MM.1S (cell line): ENCODE data around the gene CMTM4.

Experiments used
- DNase-seq: peaks from one replicate; pipeline ENCODE4 v3.0.0-alpha.2; 2015
- H2AFZ ChIP-seq: fragments of 300-600 bp; sonication (generic); 2 replicates; pipeline ENCODE4 v1.6.0; 2016; ENCODE audit warnings: antibody characterized with exemption, low read length
- H3F3A ChIP-seq: fragments of 300-600 bp; sonication (generic); 2 replicates; pipeline ENCODE4 v1.6.1; 2016; ENCODE audit warnings: mild to moderate bottlenecking, antibody characterized with exemption, low read length, moderate library complexity, mixed read lengths; ENCODE audit not compliant: insufficient read depth
- H3K27ac ChIP-seq: fragments of 300-600 bp; sonication (generic); 2 replicates; pipeline ENCODE4 v1.5.1; 2016; ENCODE audit warnings: mild to moderate bottlenecking, low read length
- H3K27me3 ChIP-seq: fragments of 300-600 bp; sonication (generic); replicated peaks from 2 replicates; pipeline ENCODE4 v1.6.0; 2016; ENCODE audit warnings: low read length; ENCODE audit not compliant: insufficient read depth
- H3K36me3 ChIP-seq: fragments of 300-600 bp; sonication (generic); replicated peaks from 2 replicates; pipeline ENCODE4 v1.6.1; 2016; ENCODE audit warnings: mild to moderate bottlenecking, low read length, mixed read lengths; ENCODE audit not compliant: insufficient read depth
- H3K4me1 ChIP-seq: fragments of 300-600 bp; sonication (generic); 2 replicates; pipeline ENCODE4 v1.6.1; 2016; ENCODE audit warnings: low read length, mixed read lengths
- H3K4me2 ChIP-seq: fragments of 300-600 bp; sonication (generic); 2 replicates; pipeline ENCODE4 v1.6.0; 2016; ENCODE audit warnings: low read depth, low read length
- H3K4me3 ChIP-seq: fragments of 300-600 bp; sonication (generic); 2 replicates; pipeline ENCODE4 v1.5.1; 2016; ENCODE audit warnings: low read length, mixed read lengths
- H3K79me2 ChIP-seq: fragments of 300-600 bp; sonication (generic); 2 replicates; pipeline ENCODE4 v1.6.1; 2016; ENCODE audit warnings: mixed run types, low read length, mixed read lengths
- H3K9ac ChIP-seq: fragments of 300-600 bp; sonication (generic); 2 replicates; pipeline ENCODE4 v1.6.1; 2016; ENCODE audit warnings: low read length, mixed read lengths
- H3K9me2 ChIP-seq: fragments of 300-600 bp; sonication (generic); replicated peaks from 2 replicates; pipeline ENCODE4 v1.6.1; 2016; ENCODE audit warnings: mild to moderate bottlenecking, low read length, mixed read lengths; ENCODE audit not compliant: insufficient read depth
- H3K9me3 ChIP-seq: fragments of 300-600 bp; sonication (generic); replicated peaks from 2 replicates; pipeline ENCODE4 v1.6.1; 2016; ENCODE audit warnings: mild to moderate bottlenecking, low read length, mixed read lengths; ENCODE audit not compliant: insufficient read depth
- H4K20me1 ChIP-seq: fragments of 300-600 bp; sonication (generic); 2 replicates; pipeline ENCODE4 v1.6.1; 2016; ENCODE audit warnings: mild to moderate bottlenecking, low read length, moderate library complexity, mixed read lengths; ENCODE audit not compliant: insufficient read depth
- CTCF ChIP-seq: fragments of 300-600 bp; sonication (generic); IDR thresholded peaks from 2 replicates; pipeline ENCODE4 v1.5.1; 2016; ENCODE audit warnings: antibody characterized with exemption, low read length, mixed read lengths
- EZH2 ChIP-seq: fragments of 300-600 bp; sonication (generic); optimal IDR thresholded peaks from 2 replicates; pipeline ENCODE3; 2017; ENCODE audit warnings: low read depth, mild to moderate bottlenecking, antibody characterized with exemption, low read length, mixed read lengths
- EZH2phosphoT487 ChIP-seq: fragments of 300-600 bp; sonication (generic); IDR thresholded peaks from 2 replicates; pipeline ENCODE4 v1.6.1; 2018; ENCODE audit warnings: antibody characterized with exemption, low read length

CMTM4 gene

DNA sequence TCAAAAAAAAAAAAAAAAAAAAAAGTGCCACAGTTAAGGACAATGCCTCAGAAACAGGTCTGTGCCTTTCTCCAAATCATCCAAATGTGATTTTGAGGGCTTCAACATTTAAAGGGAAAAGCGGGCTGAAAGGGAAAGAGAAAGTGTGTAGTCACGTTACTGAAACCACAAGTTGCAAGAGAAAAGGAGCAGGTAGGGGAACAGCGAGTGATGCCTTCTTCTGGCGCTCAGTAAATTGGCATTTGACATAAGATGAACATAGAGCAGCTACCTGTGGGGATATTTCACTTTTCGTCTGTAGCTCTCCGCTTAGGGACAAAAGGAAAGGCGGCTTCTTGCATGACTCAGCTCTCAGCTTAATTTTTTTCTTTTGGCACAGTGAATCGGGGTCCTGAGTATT lies 106.2 kb downstream of the CMTM4 start:
- H4K20me1 ChIP-seq = no peaks in the 10 kb centered on the region
- H3K4me1 ChIP-seq = no peaks in the 10 kb centered on the region
- H3K9me2 ChIP-seq = no peaks in the 10 kb centered on the region
- H3K4me2 ChIP-seq = peak overlapping the region; percentile 30; the same call in 1 of the 2 replicates
- H3K36me3 ChIP-seq = no peaks in the 10 kb centered on the region
- H3K9me3 ChIP-seq = no peaks in the 10 kb centered on the region
- no peak overlapping the region for H3K27ac ChIP-seq
- H3K27me3 ChIP-seq = no peaks in the 10 kb centered on the region
- no peak overlapping the region for H3K9ac ChIP-seq
- no peak overlapping the region for H2AFZ ChIP-seq
- no peak for TF ChIP-seq EZH2phosphoT487
- TF ChIP-seq CTCF = no peak
- peak; percentile 65 for DNase-seq
- no peaks in the 10 kb centered on the region for H3K79me2 ChIP-seq
- H3F3A ChIP-seq = no peaks in the 10 kb centered on the region; the same call in 1 of the 2 replicates
- H3K4me3 ChIP-seq = 0 out of 2 replicates have a peak overlapping the region, but pooled peaks have one; percentile 16

GRCh38 chr16:66588981-66589713 lies 107.4 kb downstream of the CMTM4 start:
- Histone ChIP-seq H3K4me1 (no peaks in the 10 kb centered on the region), H3K36me3 (no peaks in the 10 kb centered on the region), H2AFZ (no peak overlapping the region), H3K27ac (no peak overlapping the region), H3F3A (no peaks in the 10 kb centered on the region; the same call in 1 of the 2 replicates), H3K9me3 (no peaks in the 10 kb centered on the region), H3K9me2 (no peaks in the 10 kb centered on the region), H3K4me3 (no peak overlapping the region), H3K79me2 (no peaks in the 10 kb centered on the region), H4K20me1 (no peaks in the 10 kb centered on the region), H3K9ac (no peak overlapping the region), H3K4me2 (no peak overlapping the region), H3K27me3 (no peaks in the 10 kb centered on the region)
- TF ChIP-seq CTCF (peak; percentile 59), EZH2phosphoT487 (no peak)
- peak; percentile 55 for DNase-seq

- no peaks in the 10 kb centered on the region; the same call in 1 of the 2 replicates for H3F3A ChIP-seq
- H2AFZ ChIP-seq = no peak overlapping the region
- TF ChIP-seq EZH2phosphoT487 = no peak
- TF ChIP-seq CTCF = no peak
- TF ChIP-seq EZH2 = no peak
- no peaks in the 10 kb centered on the region for H3K9me3 ChIP-seq
- H3K36me3 ChIP-seq = no peaks in the 10 kb centered on the region
- no peaks in the 10 kb centered on the region for H3K4me1 ChIP-seq
- H3K27me3 ChIP-seq = no peaks in the 10 kb centered on the region
- no peaks in the 10 kb centered on the region for H4K20me1 ChIP-seq
- no peak overlapping the region for H3K27ac ChIP-seq
- no peaks in the 10 kb centered on the region for H3K79me2 ChIP-seq
- H3K4me3 ChIP-seq = no peak overlapping the region
- H3K9ac ChIP-seq = no peak overlapping the region
- H3K9me2 ChIP-seq = no peaks in the 10 kb centered on the region
- H3K4me2 ChIP-seq = no peak overlapping the region
- DNase-seq = no peak
Observed at GRCh38 chr16:66587881-66588600, 108.5 kb downstream of the CMTM4 start.
